Measurements from ENCODE around the gene OLA1.
A peak's percentile ranks its signal among the peaks of the same experiment; 100 is the strongest.

Gene OLA1

GRCh38 chr2:174040417-174040701 is 208.0 kb downstream of the OLA1 start:
- DNase-seq = no peak
- intact Hi-C loops (cut with DNase I) = loop anchor here (2.0 to 5.0 kb wide), 2 partner anchors 468 to 638 kb away; no protein-coding TSS in a partner anchor

- DNase-seq = peak in 9 of 10 donors; percentile 62 to 92 (median 74)
- intact Hi-C loops (cut with DNase I) = loop anchor here (2.0 to 5.0 kb wide), 2 partner anchors 467 to 637 kb away; no protein-coding TSS in a partner anchor
Measured at GRCh38 chr2:174039551-174040416, 208.5 kb downstream of the OLA1 start.

GRCh38 chr2:174038462-174038861 is 209.9 kb downstream of the OLA1 start:
- intact Hi-C loops (cut with DNase I) = no loop called here
- DNase-seq = no peak

- intact Hi-C loops (cut with DNase I) = no loop called here
- DNase-seq = no peak
Measured at GRCh38 chr2:174036825-174037224, 211.5 kb downstream of the OLA1 start.

- no peak for DNase-seq
- intact Hi-C loops (cut with DNase I) = no loop called here
Measured at GRCh38 chr2:174035981-174036742, 212.2 kb downstream of the OLA1 start.

- intact Hi-C loops (cut with DNase I) = no loop called here
- DNase-seq = no peak
Measured at GRCh38 chr2:174035117-174035635, 213.2 kb downstream of the OLA1 start.

- intact Hi-C loops (cut with DNase I) = no loop called here
- DNase-seq = no peak
Measured at GRCh38 chr2:174033163-174033550, 215.2 kb downstream of the OLA1 start.

- no peak for DNase-seq
- intact Hi-C loops (cut with DNase I) = no loop called here
Measured at GRCh38 chr2:174031226-174031625, 217.1 kb downstream of the OLA1 start.

GRCh38 chr2:174028935-174029334 is 219.4 kb downstream of the OLA1 start:
- intact Hi-C loops (cut with DNase I) = no loop called here
- DNase-seq = no peak

- intact Hi-C loops (cut with DNase I) = no loop called here
- DNase-seq = no peak
Measured at GRCh38 chr2:174027956-174028355, 220.4 kb downstream of the OLA1 start.

GRCh38 chr2:174026122-174026845 is 222.0 kb downstream of the OLA1 start:
- no peak for DNase-seq
- intact Hi-C loops (cut with DNase I) = no loop called here

GRCh38 chr2:174025271-174026121 is 222.8 kb downstream of the OLA1 start:
- intact Hi-C loops (cut with DNase I) = no loop called here
- no peak for DNase-seq

- peak in 1 of 10 donors; percentile 80 for DNase-seq
- intact Hi-C loops (cut with DNase I) = no loop called here
Measured at GRCh38 chr2:174024524-174025270, 223.6 kb downstream of the OLA1 start.

- intact Hi-C loops (cut with DNase I) = no loop called here
- DNase-seq = no peak
Measured at GRCh38 chr2:174023591-174024523, 224.5 kb downstream of the OLA1 start.
